Measurements from ENCODE around the gene PDE11A. TPM values are rescaled to one million over a fixed set of nuclear protein-coding genes. Genes with fewer than 3 reads are reported as not detected.

PDE11A gene
- total RNA-seq, 1 donor from 2014 or later, result 25.6 TPM

- H3K27ac Mint-ChIP-seq, result peak overlapping the region; percentile 98
- H3K27me3 Mint-ChIP-seq (ENCODE audit: low read depth), result no peaks in the 10 kb centered on the region
- TF ChIP-seq, protein P1, sequence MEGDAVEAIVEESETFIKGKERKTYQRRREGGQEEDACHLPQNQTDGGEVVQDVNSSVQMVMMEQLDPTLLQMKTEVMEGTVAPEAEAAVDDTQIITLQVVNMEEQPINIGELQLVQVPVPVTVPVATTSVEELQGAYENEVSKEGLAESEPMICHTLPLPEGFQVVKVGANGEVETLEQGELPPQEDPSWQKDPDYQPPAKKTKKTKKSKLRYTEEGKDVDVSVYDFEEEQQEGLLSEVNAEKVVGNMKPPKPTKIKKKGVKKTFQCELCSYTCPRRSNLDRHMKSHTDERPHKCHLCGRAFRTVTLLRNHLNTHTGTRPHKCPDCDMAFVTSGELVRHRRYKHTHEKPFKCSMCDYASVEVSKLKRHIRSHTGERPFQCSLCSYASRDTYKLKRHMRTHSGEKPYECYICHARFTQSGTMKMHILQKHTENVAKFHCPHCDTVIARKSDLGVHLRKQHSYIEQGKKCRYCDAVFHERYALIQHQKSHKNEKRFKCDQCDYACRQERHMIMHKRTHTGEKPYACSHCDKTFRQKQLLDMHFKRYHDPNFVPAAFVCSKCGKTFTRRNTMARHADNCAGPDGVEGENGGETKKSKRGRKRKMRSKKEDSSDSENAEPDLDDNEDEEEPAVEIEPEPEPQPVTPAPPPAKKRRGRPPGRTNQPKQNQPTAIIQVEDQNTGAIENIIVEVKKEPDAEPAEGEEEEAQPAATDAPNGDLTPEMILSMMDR (IDR thresholded peaks at IDR 0.05; ENCODE audit: unreplicated experiment), result no peak
- H3K4me3 Mint-ChIP-seq, result peak overlapping the region; percentile 65
- H3K9me3 Mint-ChIP-seq, result no peaks in the 10 kb centered on the region
- H3K36me3 Mint-ChIP-seq, result peaks cover 1% of the 10 kb centered on the region
- no peak for DNase-seq (ENCODE audit: low spot score in 2 of 2, unreplicated experiment in 2 of 2)
- peaks cover 32% of the 10 kb centered on the region for H3K4me1 Mint-ChIP-seq
Measured at GRCh38 chr2:177633910-177634294, 438.7 kb downstream of the PDE11A start.

GRCh38 chr2:177633111-177633510, 439.5 kb downstream of the PDE11A start:
- H3K4me3 Mint-ChIP-seq, result no peak overlapping the region
- H3K9me3 Mint-ChIP-seq, result no peaks in the 10 kb centered on the region
- peak overlapping the region; percentile 98 for H3K27ac Mint-ChIP-seq
- TF ChIP-seq, protein P1 (IDR thresholded peaks at IDR 0.05; ENCODE audit: unreplicated experiment), result no peak
- DNase-seq (ENCODE audit: low spot score in 2 of 2, unreplicated experiment in 2 of 2), result no peak
- peaks cover 32% of the 10 kb centered on the region for H3K4me1 Mint-ChIP-seq
- peaks cover 1% of the 10 kb centered on the region for H3K36me3 Mint-ChIP-seq
- no peaks in the 10 kb centered on the region for H3K27me3 Mint-ChIP-seq (ENCODE audit: low read depth)

DNA sequence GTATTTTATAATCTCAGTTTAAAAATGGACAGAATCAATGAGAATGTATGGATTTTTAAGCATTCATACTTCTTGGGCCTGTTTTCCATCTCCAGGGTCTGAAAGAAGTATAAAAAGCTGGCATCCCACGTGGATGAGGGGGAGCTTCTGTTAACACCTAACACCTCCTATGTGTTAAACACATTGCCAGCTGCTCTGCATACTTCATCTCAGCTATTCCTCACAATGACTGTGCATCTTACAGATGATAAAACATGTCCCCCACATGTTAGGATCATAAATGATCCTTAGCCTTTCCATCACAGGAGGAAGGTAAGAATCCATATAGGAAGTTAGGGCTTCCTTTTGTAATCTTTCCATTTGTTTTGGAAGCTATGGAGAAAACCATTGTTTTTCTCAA, 440.9 kb downstream of the PDE11A start:
- DNase-seq (ENCODE audit: low spot score in 2 of 2, unreplicated experiment in 2 of 2), result no peak
- H3K4me3 Mint-ChIP-seq, result no peak overlapping the region
- peaks cover 30% of the 10 kb centered on the region for H3K4me1 Mint-ChIP-seq
- H3K9me3 Mint-ChIP-seq, result no peaks in the 10 kb centered on the region
- TF ChIP-seq, protein P1 (IDR thresholded peaks at IDR 0.05; ENCODE audit: unreplicated experiment), result no peak
- peaks cover 3% of the 10 kb centered on the region for H3K36me3 Mint-ChIP-seq
- no peaks in the 10 kb centered on the region for H3K27me3 Mint-ChIP-seq (ENCODE audit: low read depth)
- no peak overlapping the region for H3K27ac Mint-ChIP-seq

- Mint-ChIP-seq H3K27ac (no peak overlapping the region), H3K4me3 (no peak overlapping the region)
Measured at GRCh38 chr2:177629357-177630024, 443.1 kb downstream of the PDE11A start.

GRCh38 chr2:177628831-177629230, 443.7 kb downstream of the PDE11A start:
- DNase-seq (ENCODE audit: low spot score in 2 of 2, unreplicated experiment in 2 of 2), result no peak
- no peak overlapping the region for H3K27ac Mint-ChIP-seq
- TF ChIP-seq, protein P1 (IDR thresholded peaks at IDR 0.05; ENCODE audit: unreplicated experiment), result no peak

More at GRCh38 chr2:177629357-177630024, 443.1 kb downstream of the PDE11A start:
- H3K27me3 Mint-ChIP-seq (ENCODE audit: low read depth), result no peaks in the 10 kb centered on the region
- no peak for DNase-seq (ENCODE audit: low spot score in 2 of 2, unreplicated experiment in 2 of 2)
- no peaks in the 10 kb centered on the region for H3K9me3 Mint-ChIP-seq
- H3K4me1 Mint-ChIP-seq, result peaks cover 39% of the 10 kb centered on the region
- TF ChIP-seq, protein P1 (IDR thresholded peaks at IDR 0.05; ENCODE audit: unreplicated experiment), result no peak
- H3K36me3 Mint-ChIP-seq, result peaks cover 3% of the 10 kb centered on the region

More at GRCh38 chr2:177628831-177629230, 443.7 kb downstream of the PDE11A start:
- peaks cover 3% of the 10 kb centered on the region for H3K36me3 Mint-ChIP-seq
- peaks cover 34% of the 10 kb centered on the region for H3K4me1 Mint-ChIP-seq
- no peaks in the 10 kb centered on the region for H3K9me3 Mint-ChIP-seq
- H3K4me3 Mint-ChIP-seq, result no peak overlapping the region
- no peaks in the 10 kb centered on the region for H3K27me3 Mint-ChIP-seq (ENCODE audit: low read depth)
